HepG2 (cell line): ENCODE data around the gene TTLL8.

Experiments
- CTCF ChIP-seq: sonication (generic); formaldehyde crosslinking; IDR thresholded peaks from 2 replicates; pipeline ENCODE4 v1.5.0; 2020; ENCODE audit warnings: mild to moderate bottlenecking, missing genetic modification reagents, moderate library complexity
- DMAP1 ChIP-seq: IDR thresholded peaks from 2 replicates; pipeline ENCODE4 v1.6.1; 2016
- EP300 ChIP-seq, 3 experiments: sonication (generic) in 1 of 3; formaldehyde crosslinking in 1 of 3; IDR thresholded peaks; 2 replicates each; pipeline versions ENCODE4 v1.5.1 to v1.6.1; 2011 to 2020; ENCODE audit warnings: low read depth in 2 of 3, low read length in 2 of 3, borderline replicate concordance in 1 of 3, improper control_type of control experiment in 1 of 3, mild to moderate bottlenecking in 1 of 3, missing genetic modification reagents in 1 of 3, moderate library complexity in 1 of 3
- EZH2 ChIP-seq: conservative IDR thresholded peaks from 2 replicates; pipeline ENCODE4 v1.6.1; 2012; ENCODE audit warnings: mild to moderate bottlenecking, low read depth, low read length, moderate library complexity
- FOXA1 ChIP-seq, 2 experiments: fragments of 450-650 bp in 1 of 2; sonication (generic) in 1 of 2; formaldehyde crosslinking in 1 of 2; IDR thresholded peaks; 2 replicates each; pipeline versions ENCODE4 v1.4.0 to v1.6.1; 2016 to 2020; ENCODE audit warnings: missing genetic modification reagents in 1 of 2
- HNRNPLL ChIP-seq: fragments of 200-400 bp; formaldehyde crosslinking; IDR thresholded peaks from 2 replicates; pipeline ENCODE4 v1.6.1; 2017; ENCODE audit warnings: mild to moderate bottlenecking, low read depth, low read length; ENCODE audit not compliant: poor library complexity, severe bottlenecking
- JUNB ChIP-seq: sonication (generic); formaldehyde crosslinking; IDR thresholded peaks from 2 replicates; pipeline ENCODE4 v1.8.0; 2022; ENCODE audit warnings: missing genetic modification reagents, mild to moderate bottlenecking, borderline replicate concordance
- JUND ChIP-seq: sonication (generic); formaldehyde crosslinking; IDR thresholded peaks from 2 replicates; pipeline ENCODE4 v1.8.0; 2022; ENCODE audit warnings: mild to moderate bottlenecking, missing genetic modification reagents
- LRRFIP1 ChIP-seq: sonication (generic); formaldehyde crosslinking; conservative IDR thresholded peaks from 2 replicates; pipeline ENCODE4 v1.4.0; 2020; ENCODE audit warnings: missing genetic modification reagents
- NFYB ChIP-seq: sonication (generic); formaldehyde crosslinking; IDR thresholded peaks from 2 replicates; pipeline ENCODE4 v1.4.0; 2020; ENCODE audit warnings: missing genetic modification reagents
- POLR2A ChIP-seq, 2 experiments: IDR thresholded peaks; 2 replicates each; pipeline ENCODE4 v1.6.1; 2011; ENCODE audit warnings: low read depth in 2 of 2, low read length in 2 of 2, mild to moderate bottlenecking in 1 of 2, moderate library complexity in 1 of 2; ENCODE audit not compliant: insufficient read depth in 1 of 2
- SP2 ChIP-seq: sonication (generic); formaldehyde crosslinking; IDR thresholded peaks from 2 replicates; pipeline ENCODE4 v1.5.1; 2020; ENCODE audit warnings: mild to moderate bottlenecking, missing genetic modification reagents
- TF ChIP-seq, protein P1 (sequence below): IDR thresholded peaks from 2 replicates; pipeline ENCODE4 v1.6.1; 2012; ENCODE audit warnings: low read depth, low read length, improper control_type of control experiment
- TF ChIP-seq, protein P2 (sequence below): sonication (generic); formaldehyde crosslinking; IDR thresholded peaks from 2 replicates; pipeline ENCODE4 v1.5.0; 2020; ENCODE audit warnings: mild to moderate bottlenecking, missing genetic modification reagents, borderline replicate concordance

DNA sequence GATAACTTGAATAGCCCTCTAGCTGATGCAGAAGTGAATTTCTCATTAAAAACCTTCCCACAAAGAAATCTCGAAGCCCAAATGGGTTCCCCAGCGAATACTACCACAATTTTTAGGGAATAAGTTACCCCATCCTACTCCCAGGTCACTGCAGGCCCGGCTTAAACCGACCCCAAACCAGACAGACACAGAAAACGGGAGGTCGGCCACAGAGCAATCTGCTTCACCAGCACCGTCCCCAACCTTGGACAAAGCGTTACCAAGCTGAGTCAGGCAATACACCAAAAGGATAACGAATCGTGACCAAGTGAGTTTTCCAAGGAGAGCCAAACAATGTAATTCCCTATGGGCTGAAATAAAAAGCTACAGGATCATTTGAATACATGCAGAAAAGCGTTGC lies 31.1 kb upstream of the TTLL8 start:
- TF ChIP-seq JUNB (CRISPR knock-in tag): no peak
- TF ChIP-seq CTCF (CRISPR knock-in tag): no peak
- TF ChIP-seq HNRNPLL: no peak
- no peak for TF ChIP-seq DMAP1 (CRISPR knock-in tag)
- TF ChIP-seq EZH2: no peak
- TF ChIP-seq JUND (CRISPR knock-in tag): no peak
- TF ChIP-seq LRRFIP1 (CRISPR knock-in tag): no peak
- TF ChIP-seq EP300 (IDR thresholded peaks at IDR 0.05; ENCODE audit: low read depth in 2 of 2, low read length in 2 of 2): no peak
- TF ChIP-seq EP300 (CRISPR knock-in tag; IDR thresholded peaks at IDR 0.05; ENCODE audit: borderline replicate concordance): no peak
- no peak for TF ChIP-seq NFYB (CRISPR knock-in tag)
- TF ChIP-seq, protein P1, sequence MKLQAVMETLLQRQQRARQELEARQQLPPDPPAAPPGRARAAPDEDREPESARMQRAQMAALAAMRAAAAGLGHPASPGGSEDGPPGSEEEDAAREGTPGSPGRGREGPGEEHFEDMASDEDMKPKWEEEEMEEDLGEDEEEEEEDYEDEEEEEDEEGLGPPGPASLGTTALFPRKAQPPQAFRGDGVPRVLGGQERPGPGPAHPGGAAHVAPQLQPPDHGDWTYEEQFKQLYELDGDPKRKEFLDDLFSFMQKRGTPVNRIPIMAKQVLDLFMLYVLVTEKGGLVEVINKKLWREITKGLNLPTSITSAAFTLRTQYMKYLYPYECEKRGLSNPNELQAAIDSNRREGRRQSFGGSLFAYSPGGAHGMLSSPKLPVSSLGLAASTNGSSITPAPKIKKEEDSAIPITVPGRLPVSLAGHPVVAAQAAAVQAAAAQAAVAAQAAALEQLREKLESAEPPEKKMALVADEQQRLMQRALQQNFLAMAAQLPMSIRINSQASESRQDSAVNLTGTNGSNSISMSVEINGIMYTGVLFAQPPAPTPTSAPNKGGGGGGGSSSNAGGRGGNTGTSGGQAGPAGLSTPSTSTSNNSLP: no peak
- TF ChIP-seq POLR2A (IDR thresholded peaks at IDR 0.05; ENCODE audit: insufficient read depth in 1 of 2, low read depth in 2 of 2, low read length in 2 of 2): no peak
- no peak for TF ChIP-seq FOXA1 (IDR thresholded peaks at IDR 0.05)
- no peak for TF ChIP-seq FOXA1 (CRISPR knock-in tag; IDR thresholded peaks at IDR 0.05)
- TF ChIP-seq, protein P2, sequence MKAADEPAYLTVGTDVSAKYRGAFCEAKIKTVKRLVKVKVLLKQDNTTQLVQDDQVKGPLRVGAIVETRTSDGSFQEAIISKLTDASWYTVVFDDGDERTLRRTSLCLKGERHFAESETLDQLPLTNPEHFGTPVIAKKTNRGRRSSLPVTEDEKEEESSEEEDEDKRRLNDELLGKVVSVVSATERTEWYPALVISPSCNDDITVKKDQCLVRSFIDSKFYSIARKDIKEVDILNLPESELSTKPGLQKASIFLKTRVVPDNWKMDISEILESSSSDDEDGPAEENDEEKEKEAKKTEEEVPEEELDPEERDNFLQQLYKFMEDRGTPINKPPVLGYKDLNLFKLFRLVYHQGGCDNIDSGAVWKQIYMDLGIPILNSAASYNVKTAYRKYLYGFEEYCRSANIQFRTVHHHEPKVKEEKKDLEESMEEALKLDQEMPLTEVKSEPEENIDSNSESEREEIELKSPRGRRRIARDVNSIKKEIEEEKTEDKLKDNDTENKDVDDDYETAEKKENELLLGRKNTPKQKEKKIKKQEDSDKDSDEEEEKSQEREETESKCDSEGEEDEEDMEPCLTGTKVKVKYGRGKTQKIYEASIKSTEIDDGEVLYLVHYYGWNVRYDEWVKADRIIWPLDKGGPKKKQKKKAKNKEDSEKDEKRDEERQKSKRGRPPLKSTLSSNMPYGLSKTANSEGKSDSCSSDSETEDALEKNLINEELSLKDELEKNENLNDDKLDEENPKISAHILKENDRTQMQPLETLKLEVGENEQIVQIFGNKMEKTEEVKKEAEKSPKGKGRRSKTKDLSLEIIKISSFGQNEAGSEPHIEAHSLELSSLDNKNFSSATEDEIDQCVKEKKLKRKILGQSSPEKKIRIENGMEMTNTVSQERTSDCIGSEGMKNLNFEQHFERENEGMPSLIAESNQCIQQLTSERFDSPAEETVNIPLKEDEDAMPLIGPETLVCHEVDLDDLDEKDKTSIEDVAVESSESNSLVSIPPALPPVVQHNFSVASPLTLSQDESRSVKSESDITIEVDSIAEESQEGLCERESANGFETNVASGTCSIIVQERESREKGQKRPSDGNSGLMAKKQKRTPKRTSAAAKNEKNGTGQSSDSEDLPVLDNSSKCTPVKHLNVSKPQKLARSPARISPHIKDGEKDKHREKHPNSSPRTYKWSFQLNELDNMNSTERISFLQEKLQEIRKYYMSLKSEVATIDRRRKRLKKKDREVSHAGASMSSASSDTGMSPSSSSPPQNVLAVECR (CRISPR knock-in tag): no peak
- no peak for TF ChIP-seq SP2 (CRISPR knock-in tag)
